Spinal cord (tissue), 10 donors: ENCODE data around the gene SHC4. TPM values are rescaled to one million over a fixed set of nuclear protein-coding genes. Genes with fewer than 3 reads are reported as not detected.
"Not testable (repeated sequence)": the region's sequence is repeated elsewhere in the genome, so short reads cannot be mapped to it uniquely, and the experiment has no call there.

Source experiments
- DNase-seq, 6 donors: peaks; one replicate each; pipeline versions ENCODE4 v3.0.0 to v3.0.0-alpha.2; 2013 to 2015; ENCODE audit warnings: low spot score in 6 of 6, low read depth in 4 of 6
- H3K27ac ChIP-seq: one replicate; pipeline ENCODE4 v1.5.1; 2013; ENCODE audit warnings: low read depth, low read length, control low read depth
- H3K27me3 ChIP-seq: one replicate; pipeline ENCODE4 v1.6.1; 2013; ENCODE audit warnings: low read length; ENCODE audit not compliant: control insufficient read depth, insufficient read depth
- H3K36me3 ChIP-seq: one replicate; pipeline ENCODE4 v1.6.1; 2013; ENCODE audit warnings: low read length; ENCODE audit not compliant: control insufficient read depth, insufficient read depth
- H3K4me1 ChIP-seq: one replicate; pipeline ENCODE4 v1.6.1; 2013; ENCODE audit warnings: low read length; ENCODE audit not compliant: control insufficient read depth, insufficient read depth
- H3K4me3 ChIP-seq: one replicate; pipeline ENCODE4 v1.5.1; 2013; ENCODE audit warnings: low read depth, low read length, control low read depth
- H3K9me3 ChIP-seq: one replicate; pipeline ENCODE4 v1.6.1; 2013; ENCODE audit warnings: low read length; ENCODE audit not compliant: control insufficient read depth, insufficient read depth
- WGBS: methylation state at CpG from one replicate; pipeline ENCODE4 v1.1.5; 2013; ENCODE audit warnings: missing lambda C conversion rate; ENCODE audit not compliant: insufficient coverage; 5-methylcytosine and 5-hydroxymethylcytosine counted together
- polyA plus RNA-seq, 2 donors: library from polyadenylated mRNA; unstranded; fragments of 120-200 nt; gene quantifications; one replicate each; pipeline ENCODE4 v1.2.1, GENCODE V29; 2013; ENCODE audit not compliant: insufficient read length in 2 of 2
- total RNA-seq, 2 donors: library from RNA; depleted of rRNA in 1 of 2; stranded (reverse); fragments of 120-200 nt in 1 of 2; fragments of >200 nt in 1 of 2; gene quantifications; one replicate each; pipeline versions ENCODE4 v1.2.3 to v1.2.4, GENCODE V29; 2013 to 2014
- donor health status: healthy.

The SHC4 gene
- total and polyA plus RNA-seq, 4 donors, result 8.8 to 30.8 (median 10.7) TPM

DNA sequence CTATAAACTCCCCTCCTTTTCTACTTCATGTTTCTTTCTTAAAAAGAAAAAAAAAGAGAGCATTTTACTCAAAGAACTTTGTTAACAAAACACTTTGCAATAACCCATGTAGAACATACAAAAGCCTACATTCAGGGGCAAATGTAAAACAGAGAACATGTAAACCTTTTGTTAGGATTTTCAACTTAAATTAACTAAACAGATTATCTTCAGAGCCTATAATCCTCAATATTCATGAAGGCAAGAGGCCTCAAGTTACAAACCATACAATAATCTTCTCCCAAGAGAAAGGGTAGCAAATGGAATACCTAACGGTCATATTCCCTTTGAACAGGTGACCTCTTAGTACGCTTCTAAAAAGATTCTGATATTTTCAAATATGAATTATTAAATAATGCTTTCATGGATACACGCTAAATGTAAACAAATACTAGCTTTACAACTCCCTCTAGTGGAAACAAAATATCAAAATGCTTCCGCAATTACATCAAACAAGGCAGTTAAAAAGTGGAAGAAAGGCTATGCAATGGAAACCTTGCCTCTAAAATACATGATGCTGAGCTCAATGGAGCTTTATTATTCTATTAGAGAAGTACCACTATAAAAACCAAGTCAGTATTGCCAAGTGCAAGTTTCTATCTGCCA, 162.8 kb downstream of the SHC4 start:
- H3K9me3 ChIP-seq, result no peaks in the 10 kb centered on the region
- DNase-seq, result peak in 3 of 6 donors; percentile 32 to 82 (median 58)
- no peak overlapping the region for H3K27ac ChIP-seq
- H3K4me1 ChIP-seq, result no peaks in the 10 kb centered on the region
- H3K36me3 ChIP-seq, result no peaks in the 10 kb centered on the region
- no CpG with 5 or more reads among the region's 4 CpGs for WGBS
- no peaks in the 10 kb centered on the region for H3K27me3 ChIP-seq
- H3K4me3 ChIP-seq, result no peak overlapping the region

DNA sequence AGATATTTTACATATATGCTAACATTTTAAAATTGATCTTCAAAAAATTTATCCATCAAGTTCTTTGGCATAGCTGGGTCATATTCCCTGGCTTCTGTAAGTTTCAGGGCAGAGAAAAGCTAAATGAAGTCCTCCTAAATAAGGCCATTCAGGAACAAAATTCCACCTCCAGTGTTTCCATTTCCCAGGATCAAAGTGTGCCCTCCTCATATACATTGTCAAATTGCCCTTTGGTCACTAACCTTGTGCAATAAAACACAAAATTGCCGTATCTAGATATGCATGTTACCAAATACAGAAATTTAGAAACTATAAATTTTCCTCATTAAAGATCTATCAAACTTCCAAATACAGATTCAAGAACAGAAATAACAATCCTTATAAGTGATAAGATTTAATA, 163.5 kb downstream of the SHC4 start:
- no peak for DNase-seq
- Histone ChIP-seq H3K36me3 (no peaks in the 10 kb centered on the region), H3K4me1 (no peaks in the 10 kb centered on the region), H3K27ac (no peak overlapping the region), H3K27me3 (no peaks in the 10 kb centered on the region), H3K4me3 (no peak overlapping the region), H3K9me3 (no peaks in the 10 kb centered on the region)
- WGBS, result no CpG with 5 or more reads among the region's 1 CpG

DNA sequence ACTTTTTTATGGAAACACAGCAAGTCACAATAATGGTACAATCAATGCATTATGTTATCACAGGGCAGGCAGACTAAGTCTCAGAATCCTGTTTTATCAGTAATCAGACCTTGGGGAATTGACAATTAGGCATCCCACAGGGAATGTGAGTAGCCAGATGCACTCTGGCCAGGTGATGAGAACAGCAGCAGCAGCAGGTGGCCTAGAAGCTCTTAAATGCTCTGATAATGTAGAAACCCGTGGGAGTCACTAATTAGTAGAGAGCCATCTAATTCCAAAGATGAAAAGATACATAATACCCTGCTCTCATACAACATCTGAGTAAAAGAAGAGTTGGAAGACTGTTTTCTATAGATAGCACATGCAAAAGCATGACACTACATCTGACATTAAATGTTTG, 165.4 kb downstream of the SHC4 start:
- DNase-seq, result peak in 1 of 6 donors; percentile 25
- Histone ChIP-seq H3K9me3 (no peaks in the 10 kb centered on the region), H3K36me3 (no peaks in the 10 kb centered on the region), H3K4me3 (no peak overlapping the region), H3K4me1 (no peaks in the 10 kb centered on the region), H3K27ac (no peak overlapping the region), H3K27me3 (no peaks in the 10 kb centered on the region)
- WGBS, result no CpG with 5 or more reads among the region's 1 CpG

DNA sequence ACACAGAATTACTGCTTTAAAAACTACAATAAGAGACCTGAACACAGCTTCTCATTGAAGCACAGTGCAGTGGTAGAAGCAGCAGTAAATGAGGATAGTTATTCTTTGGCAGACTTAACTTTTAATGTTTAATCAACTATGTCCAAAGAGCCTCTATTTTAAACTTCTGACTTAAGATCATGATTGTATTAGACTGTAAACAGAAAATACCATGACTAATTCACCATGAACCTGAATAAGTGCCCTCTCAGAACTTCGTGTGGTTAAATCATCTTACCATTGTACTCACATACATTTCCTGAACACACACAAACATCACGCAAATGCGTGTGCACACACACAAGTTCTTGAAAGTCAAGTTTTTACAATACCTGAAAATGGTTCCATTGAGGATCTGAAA, 166.8 kb downstream of the SHC4 start:
- Histone ChIP-seq H3K27me3 (no peaks in the 10 kb centered on the region), H3K4me1 (no peaks in the 10 kb centered on the region), H3K9me3 (no peaks in the 10 kb centered on the region), H3K27ac (no peak overlapping the region), H3K36me3 (no peaks in the 10 kb centered on the region), H3K4me3 (no peak overlapping the region)
- no CpG with 5 or more reads among the region's 3 CpGs for WGBS
- no peak for DNase-seq

DNA sequence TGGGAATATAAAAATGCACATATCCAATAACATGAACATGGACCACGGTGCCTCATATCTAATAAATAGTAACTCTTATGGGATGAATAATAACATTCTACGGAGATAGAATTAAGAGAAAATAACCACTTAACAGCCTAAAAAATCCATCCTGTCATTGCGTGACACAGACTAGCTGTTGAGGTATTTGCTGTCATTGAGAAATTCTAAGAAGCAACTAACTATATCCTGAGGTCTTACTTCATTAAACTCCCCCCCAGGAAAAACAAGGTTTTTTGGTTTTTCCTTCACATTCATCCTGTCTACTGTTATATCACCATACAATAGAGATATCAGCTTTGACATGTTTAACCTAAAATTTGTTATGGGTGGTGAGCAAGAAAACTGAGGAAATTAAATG, 167.2 kb downstream of the SHC4 start:
- H3K36me3 ChIP-seq, result no peaks in the 10 kb centered on the region
- H3K27me3 ChIP-seq, result no peaks in the 10 kb centered on the region
- DNase-seq, result no peak
- whole genome bisulfite sequencing, result no CpG with 5 or more reads among the region's 3 CpGs
- H3K4me1 ChIP-seq, result no peaks in the 10 kb centered on the region
- no peak overlapping the region for H3K27ac ChIP-seq
- H3K4me3 ChIP-seq, result no peak overlapping the region
- H3K9me3 ChIP-seq, result no peaks in the 10 kb centered on the region

DNA sequence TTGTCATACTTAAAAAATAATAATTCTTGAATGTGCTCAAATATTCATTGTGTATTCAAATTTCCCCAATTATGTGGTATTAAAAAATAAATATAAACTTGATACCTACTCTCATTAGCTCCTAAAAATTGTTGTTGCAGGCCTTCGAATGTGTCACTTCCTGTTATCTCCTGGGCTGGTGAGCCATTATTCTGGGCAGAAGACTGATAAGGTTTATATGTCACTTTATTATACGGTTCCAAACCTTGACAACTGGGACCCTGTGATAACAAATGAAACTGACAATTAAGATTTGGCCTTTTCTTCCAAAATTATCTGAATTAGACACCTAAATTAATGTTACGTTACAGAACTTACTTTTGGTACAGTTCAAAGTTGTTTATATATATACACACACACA, 167.8 kb downstream of the SHC4 start:
- H3K27ac ChIP-seq, result no peak overlapping the region
- H3K4me1 ChIP-seq, result no peaks in the 10 kb centered on the region
- H3K9me3 ChIP-seq, result no peaks in the 10 kb centered on the region
- no peaks in the 10 kb centered on the region for H3K27me3 ChIP-seq
- H3K36me3 ChIP-seq, result no peaks in the 10 kb centered on the region
- H3K4me3 ChIP-seq, result no peak overlapping the region
- DNase-seq, result no peak
- WGBS, result no CpG with 5 or more reads among the region's 3 CpGs

DNA sequence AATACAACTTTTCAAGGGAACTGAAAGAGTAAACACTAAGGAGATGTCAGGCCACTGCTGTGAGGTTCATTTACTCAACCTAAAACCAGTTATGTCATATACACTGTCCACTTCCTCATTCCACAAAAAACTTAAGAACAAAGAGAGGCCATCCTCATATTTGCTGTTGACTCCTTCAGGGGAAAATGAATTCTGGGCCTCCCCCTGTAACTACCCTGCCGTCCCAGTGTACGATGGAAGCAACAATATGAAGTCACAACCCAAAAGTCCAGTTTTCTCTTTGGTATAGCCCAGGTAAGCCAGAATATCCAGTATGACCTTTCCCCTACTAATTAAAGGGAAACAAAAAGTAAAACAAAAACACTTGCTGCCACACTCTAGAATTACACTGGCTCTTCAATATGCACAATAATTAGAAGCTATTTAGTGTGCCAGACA, 169.0 kb downstream of the SHC4 start:
- DNase-seq, result no peak
- Histone ChIP-seq H3K4me1 (no peaks in the 10 kb centered on the region), H3K36me3 (no peaks in the 10 kb centered on the region), H3K27ac (no peak overlapping the region), H3K4me3 (no peak overlapping the region), H3K27me3 (no peaks in the 10 kb centered on the region), H3K9me3 (no peaks in the 10 kb centered on the region)
- WGBS, result 82% methylated on average over 2 of the region's 2 CpGs

DNA sequence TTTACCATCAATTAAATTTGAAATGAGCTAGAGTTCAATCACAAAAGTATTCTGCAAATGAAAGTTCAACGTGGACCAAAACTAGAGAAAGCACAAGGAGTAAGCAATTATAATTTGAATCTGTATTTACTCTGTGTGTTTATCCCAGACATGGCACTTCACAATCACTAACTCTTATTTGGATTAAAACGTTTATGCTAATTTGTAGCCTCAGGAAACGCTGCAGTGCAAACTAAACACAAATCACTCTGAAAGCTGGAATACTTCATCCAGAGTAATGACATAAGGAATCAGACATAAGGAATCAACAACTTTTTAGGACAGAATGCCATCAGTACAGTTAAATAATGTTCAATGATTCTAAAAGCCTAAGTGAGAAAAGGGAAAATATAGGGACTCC, 171.3 kb downstream of the SHC4 start:
- H3K9me3 ChIP-seq, result no peaks in the 10 kb centered on the region
- peak in 1 of 6 donors; percentile 4 for DNase-seq
- WGBS, result no CpG with 5 or more reads among the region's 3 CpGs
- H3K27me3 ChIP-seq, result no peaks in the 10 kb centered on the region
- no peak overlapping the region for H3K4me3 ChIP-seq
- no peaks in the 10 kb centered on the region for H3K36me3 ChIP-seq
- no peaks in the 10 kb centered on the region for H3K4me1 ChIP-seq
- H3K27ac ChIP-seq, result no peak overlapping the region

DNA sequence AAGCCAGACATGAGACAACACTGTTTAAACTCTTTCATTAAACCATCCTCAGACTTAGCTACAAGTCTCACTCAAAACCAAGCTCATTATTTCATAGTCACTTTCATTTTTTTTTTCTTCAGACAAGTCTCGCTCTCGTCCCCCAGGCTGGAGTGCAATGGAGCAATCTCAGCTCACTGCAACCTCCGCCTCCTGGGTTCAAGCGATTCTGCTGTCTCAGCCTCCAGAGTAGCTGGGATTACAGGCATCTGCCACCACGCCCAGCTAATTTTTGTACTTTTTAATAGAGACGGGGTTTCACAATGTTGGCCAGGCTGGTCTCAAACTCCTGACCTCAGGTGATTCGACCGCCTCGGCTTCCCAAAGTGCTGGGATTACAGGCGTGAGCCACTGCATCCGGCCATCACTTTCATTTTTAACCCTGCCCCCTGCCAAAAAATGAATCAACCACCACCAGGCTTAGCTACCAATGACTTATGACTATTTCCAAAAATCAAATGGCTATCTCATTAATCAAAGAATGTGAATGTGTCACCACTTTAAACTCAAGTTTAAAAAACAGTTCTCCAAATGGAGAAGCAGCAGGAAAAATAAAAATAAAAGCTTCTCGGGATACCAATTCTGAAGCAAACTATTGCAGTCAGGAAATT, 173.1 kb downstream of the SHC4 start:
- not testable (repeated sequence) for H3K9me3 ChIP-seq, H3K36me3 ChIP-seq, H3K27ac ChIP-seq, H3K4me3 ChIP-seq, H3K27me3 ChIP-seq, DNase-seq, H3K4me1 ChIP-seq
- over 99% methylated on average over 10 of the region's 12 CpGs for WGBS

DNA sequence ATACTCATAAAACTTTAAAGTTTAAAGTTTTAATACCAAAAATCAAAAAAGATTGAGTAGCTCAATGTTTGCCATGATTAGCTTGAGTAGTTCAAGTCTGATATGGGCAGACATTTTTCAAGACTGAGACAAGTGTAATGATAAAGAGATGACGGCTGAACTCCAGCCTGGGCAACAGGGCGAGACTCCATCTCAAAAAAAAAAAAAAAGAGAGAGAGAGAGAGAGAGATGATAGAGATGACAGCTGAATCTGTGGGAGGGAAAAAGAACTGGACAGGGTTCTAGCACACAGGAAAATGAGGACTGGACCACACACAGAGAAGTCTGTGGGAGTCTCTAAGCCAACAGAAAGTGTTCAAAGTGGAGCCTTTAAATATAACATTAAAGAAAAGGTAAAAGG, 178.0 kb downstream of the SHC4 start:
- Histone ChIP-seq H3K4me1 (no peaks in the 10 kb centered on the region), H3K36me3 (no peaks in the 10 kb centered on the region), H3K27ac (no peak overlapping the region), H3K4me3 (no peak overlapping the region), H3K9me3 (no peaks in the 10 kb centered on the region), H3K27me3 (no peaks in the 10 kb centered on the region)
- DNase-seq, result no peak
- WGBS, result 83% methylated on average over 2 of the region's 2 CpGs
